CD4-positive, alpha-beta T cell (primary cell): ENCODE data around the gene TIE1. TPM values are rescaled to one million over a fixed set of nuclear protein-coding genes. Genes with fewer than 3 reads are reported as not detected.

Experiments
- ATAC-seq: fragments of 200-7000 bp; cut with Tn5 transposase; one replicate; pipeline ENCODE4 v1.10.0; 2022; ENCODE audit warnings: mild to moderate bottlenecking; ENCODE audit not compliant: poor library complexity
- CTCF ChIA-PET: fragments of 350-600 bp; sonication (Branson Sonifier 250); formaldehyde crosslinking; loops from one replicate; lab custom pipeline; 2021; ENCODE audit warnings: antibody characterized with exemption, inconsistent platforms; lab: Charles Lee
- POLR2A ChIA-PET: fragments of 350-600 bp; sonication (Branson Sonifier 250); formaldehyde crosslinking; loops from one replicate; lab custom pipeline; 2021; ENCODE audit warnings: antibody characterized with exemption, inconsistent platforms; lab: Charles Lee
- DNase-seq, 14 experiments: peaks; one replicate each; pipeline ENCODE4 v3.0.0-alpha.2; 2013 to 2020; ENCODE audit warnings: mixed read lengths in 2 of 14
- H3K27ac ChIP-seq, 2 donors: one replicate each; pipeline versions ENCODE4 v1.5.1 to v1.7.0; 2013; ENCODE audit warnings: low read length in 2 of 2, low read depth in 1 of 2, mild to moderate bottlenecking in 1 of 2
- H3K27me3 ChIP-seq, 2 experiments: 1 replicate in 1 of 2; 2 replicates in 1 of 2; pipeline versions ENCODE4 v1.6.1 to v1.7.0; 2013; ENCODE audit warnings: low read length in 2 of 2, control low read depth in 1 of 2, mild to moderate bottlenecking in 1 of 2, moderate library complexity in 1 of 2; ENCODE audit not compliant: insufficient read depth in 2 of 2, control insufficient read depth in 1 of 2
- H3K36me3 ChIP-seq: one replicate; pipeline ENCODE4 v1.6.1; 2013; ENCODE audit warnings: low read length, control low read depth; ENCODE audit not compliant: insufficient read depth
- H3K4me1 ChIP-seq: one replicate; pipeline ENCODE4 v1.6.1; 2013; ENCODE audit warnings: low read length, control low read depth; ENCODE audit not compliant: insufficient read depth
- H3K4me3 ChIP-seq: one replicate; pipeline ENCODE4 v1.5.1; 2013; ENCODE audit warnings: mild to moderate bottlenecking, low read length, moderate library complexity
- H3K9me3 ChIP-seq, 2 experiments: 1 replicate in 1 of 2; 2 replicates in 1 of 2; pipeline versions ENCODE4 v1.6.1 to v1.7.0; 2013; ENCODE audit warnings: low read length in 2 of 2, mild to moderate bottlenecking in 2 of 2, control low read depth in 1 of 2, moderate library complexity in 1 of 2; ENCODE audit not compliant: control insufficient read depth in 1 of 2, insufficient read depth in 1 of 2
- H3K27ac Mint-ChIP-seq: one replicate; pipeline ENCODE4 v1.8.0; 2020; ENCODE audit warnings: mixed read lengths
- H3K27me3 Mint-ChIP-seq: one replicate; pipeline ENCODE4 v1.8.0; 2021; ENCODE audit warnings: mixed read lengths
- H3K36me3 Mint-ChIP-seq: one replicate; pipeline ENCODE4 v1.8.0; 2021; ENCODE audit warnings: low read depth, mixed read lengths
- H3K4me1 Mint-ChIP-seq: one replicate; pipeline ENCODE4 v1.8.0; 2021; ENCODE audit warnings: low read depth, mixed read lengths
- H3K4me3 Mint-ChIP-seq: one replicate; pipeline ENCODE4 v1.8.0; 2020; ENCODE audit warnings: mild to moderate bottlenecking, mixed read lengths
- H3K9me3 Mint-ChIP-seq: one replicate; pipeline ENCODE4 v1.8.0; 2020; ENCODE audit warnings: mixed read lengths
- intact Hi-C, 2 experiments: fragments of 100-400 bp; cut with DNase I in 1 of 2; cut with micrococcal nuclease in 1 of 2; formaldehyde crosslinking; loops; one replicate each; pipeline versions ENCODE4 v1.15.1 to v1.9.0; 2023 to 2025; cut with DNase I, micrococcal nuclease
- total RNA-seq, 174 experiments: library from RNA in 2 of 174; stranded (reverse) in 2 of 174; gene quantifications; one replicate each; pipeline ENCODE4 v1.2.3 and lab custom pipeline; 2021 to 2026
- TF ChIP-seq, protein P1 (sequence below): fragments of 200-600 bp; IDR thresholded peaks from one replicate; pipeline ENCODE4 v1.8.0; 2022; ENCODE audit warnings: antibody characterized with exemption, mild to moderate bottlenecking

Gene TIE1
- total RNA-seq, 2 experiments from 2014 or later, result not detected

DNA sequence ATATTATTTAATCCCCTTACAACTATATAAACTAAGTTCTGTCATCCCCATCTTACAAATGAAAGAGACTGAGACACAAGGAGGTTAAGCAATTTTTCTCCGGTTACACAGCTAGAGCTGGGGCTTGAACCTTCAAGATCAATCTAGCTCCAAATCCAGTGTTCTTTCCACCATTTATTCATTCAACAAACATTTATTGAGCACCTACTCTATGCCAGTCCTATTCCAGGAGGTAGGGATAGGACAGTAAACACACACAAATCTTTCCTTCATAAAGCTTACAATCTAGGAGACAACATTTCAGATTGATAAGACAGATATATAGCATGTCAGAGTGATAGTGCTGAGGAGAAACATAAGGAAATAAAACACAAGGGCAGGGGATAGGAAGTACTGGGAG lies 33.9 kb upstream of the TIE1 start:
- peaks cover 0 to 12% of the 10 kb centered on the region in 2 experiments for H3K27me3 ChIP-seq
- H3K4me1 Mint-ChIP-seq, result peaks cover 20% of the 10 kb centered on the region
- no peaks in the 10 kb centered on the region for H3K36me3 Mint-ChIP-seq
- H3K36me3 ChIP-seq, result no peaks in the 10 kb centered on the region
- TF ChIP-seq, protein P1, sequence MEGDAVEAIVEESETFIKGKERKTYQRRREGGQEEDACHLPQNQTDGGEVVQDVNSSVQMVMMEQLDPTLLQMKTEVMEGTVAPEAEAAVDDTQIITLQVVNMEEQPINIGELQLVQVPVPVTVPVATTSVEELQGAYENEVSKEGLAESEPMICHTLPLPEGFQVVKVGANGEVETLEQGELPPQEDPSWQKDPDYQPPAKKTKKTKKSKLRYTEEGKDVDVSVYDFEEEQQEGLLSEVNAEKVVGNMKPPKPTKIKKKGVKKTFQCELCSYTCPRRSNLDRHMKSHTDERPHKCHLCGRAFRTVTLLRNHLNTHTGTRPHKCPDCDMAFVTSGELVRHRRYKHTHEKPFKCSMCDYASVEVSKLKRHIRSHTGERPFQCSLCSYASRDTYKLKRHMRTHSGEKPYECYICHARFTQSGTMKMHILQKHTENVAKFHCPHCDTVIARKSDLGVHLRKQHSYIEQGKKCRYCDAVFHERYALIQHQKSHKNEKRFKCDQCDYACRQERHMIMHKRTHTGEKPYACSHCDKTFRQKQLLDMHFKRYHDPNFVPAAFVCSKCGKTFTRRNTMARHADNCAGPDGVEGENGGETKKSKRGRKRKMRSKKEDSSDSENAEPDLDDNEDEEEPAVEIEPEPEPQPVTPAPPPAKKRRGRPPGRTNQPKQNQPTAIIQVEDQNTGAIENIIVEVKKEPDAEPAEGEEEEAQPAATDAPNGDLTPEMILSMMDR, result no peak
- peaks cover 2% of the 10 kb centered on the region for H3K9me3 Mint-ChIP-seq
- H3K27me3 Mint-ChIP-seq, result peaks cover 19% of the 10 kb centered on the region
- intact Hi-C loops, result no loop called here
- no peaks in the 10 kb centered on the region for H3K9me3 ChIP-seq
- DNase-seq (no peak), ATAC-seq (no peak)
- CTCF ChIA-PET, result no interaction called here
- no peak overlapping the region for H3K4me3 ChIP-seq
- POLR2A ChIA-PET, result no interaction called here
- no peak overlapping the region for H3K4me3 Mint-ChIP-seq
- no peak overlapping the region for H3K27ac ChIP-seq
- no peak overlapping the region for H3K27ac Mint-ChIP-seq
- peaks cover 11% of the 10 kb centered on the region for H3K4me1 ChIP-seq

DNA sequence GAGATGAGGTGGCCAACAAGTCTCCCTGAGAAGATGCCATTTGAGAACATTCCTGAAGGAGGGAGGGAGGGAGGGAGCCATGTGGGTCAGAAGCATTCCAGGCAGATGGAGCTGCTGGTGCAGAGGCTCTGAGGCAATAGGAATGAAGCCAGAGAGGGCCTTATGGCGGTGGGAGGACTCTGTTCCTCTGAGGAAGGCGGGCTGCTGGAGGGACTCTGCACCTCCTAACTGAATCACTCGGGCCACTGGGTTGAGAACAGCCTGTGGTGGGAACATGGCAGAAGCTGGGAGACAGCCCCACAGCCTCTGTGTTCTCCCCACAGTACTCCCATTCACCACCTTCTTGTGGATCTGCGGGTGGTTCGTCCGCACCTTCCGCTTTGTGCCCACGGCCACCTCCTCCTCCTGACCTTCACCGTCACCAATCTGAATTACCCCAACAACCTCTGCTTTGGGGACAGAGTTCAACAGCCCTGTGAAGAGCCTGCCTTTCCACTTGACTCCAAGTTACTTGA lies 33.4 kb upstream of the TIE1 start:
- Mint-ChIP-seq H3K36me3 (no peaks in the 10 kb centered on the region), H3K27ac (no peak overlapping the region), H3K4me1 (peaks cover 24% of the 10 kb centered on the region), H3K9me3 (peaks cover 2% of the 10 kb centered on the region), H3K4me3 (no peak overlapping the region), H3K27me3 (peaks cover 22% of the 10 kb centered on the region)
- H3K36me3 ChIP-seq, result no peaks in the 10 kb centered on the region
- POLR2A ChIA-PET, result no interaction called here
- ATAC-seq, result no peak
- CTCF ChIA-PET, result no interaction called here
- H3K4me1 ChIP-seq, result peaks cover 11% of the 10 kb centered on the region
- H3K4me3 ChIP-seq, result no peak overlapping the region
- intact Hi-C loops, result no loop called here
- peaks cover 0 to 12% of the 10 kb centered on the region in 2 experiments for H3K27me3 ChIP-seq
- no peak overlapping the region for H3K27ac ChIP-seq
- TF ChIP-seq, protein P1, result no peak
- H3K9me3 ChIP-seq, result no peaks in the 10 kb centered on the region
- DNase-seq, result no peak

DNA sequence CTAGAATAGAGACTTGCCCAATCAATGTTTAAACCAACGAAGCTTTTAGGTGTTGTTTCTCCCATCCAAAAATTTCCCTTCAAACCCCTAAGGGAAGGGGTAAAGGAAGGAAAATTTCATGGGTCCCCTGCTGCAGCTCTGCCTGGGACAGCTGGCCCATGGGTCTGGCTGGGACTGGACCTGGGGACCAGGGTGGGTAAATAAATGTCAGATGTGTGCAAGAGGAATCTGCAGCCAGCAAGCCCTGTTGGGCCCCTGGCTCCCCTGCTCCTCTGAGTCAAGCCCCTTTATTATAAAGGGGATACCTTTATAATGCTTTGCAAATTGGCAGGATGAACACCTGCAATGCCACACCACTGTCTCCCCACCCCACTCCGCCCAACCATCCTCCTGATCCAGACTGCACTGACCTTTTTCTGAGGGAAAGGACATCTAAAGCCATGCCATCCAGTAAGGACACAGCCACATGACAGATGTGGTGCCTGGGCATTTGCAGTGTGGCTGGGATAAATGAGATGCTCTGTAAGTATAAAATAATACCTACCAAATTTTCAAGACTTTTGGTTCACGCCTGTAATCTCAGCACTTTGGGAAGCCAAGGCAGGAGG lies 32.9 kb upstream of the TIE1 start:
- ATAC-seq, result no peak
- intact Hi-C loops, result no loop called here
- no peak overlapping the region for H3K4me3 Mint-ChIP-seq
- no peak overlapping the region for H3K27ac Mint-ChIP-seq
- Histone ChIP-seq H3K4me1 (peaks cover 11% of the 10 kb centered on the region), H3K9me3 (peaks cover 0 to under 1% of the 10 kb centered on the region in 2 experiments), H3K4me3 (no peak overlapping the region), H3K27me3 (peaks cover 0 to 12% of the 10 kb centered on the region in 2 experiments), H3K36me3 (no peaks in the 10 kb centered on the region), H3K27ac (no peak overlapping the region)
- TF ChIP-seq, protein P1, result no peak
- CTCF ChIA-PET, result no interaction called here
- POLR2A ChIA-PET, result no interaction called here
- H3K9me3 Mint-ChIP-seq, result peaks cover 2% of the 10 kb centered on the region
- H3K27me3 Mint-ChIP-seq, result peaks cover 22% of the 10 kb centered on the region
- no peaks in the 10 kb centered on the region for H3K36me3 Mint-ChIP-seq
- no peak for DNase-seq
- H3K4me1 Mint-ChIP-seq, result peaks cover 24% of the 10 kb centered on the region
